ENCODE measurements around the gene MARCHF11.

- TF ChIP-seq, protein P1, sequence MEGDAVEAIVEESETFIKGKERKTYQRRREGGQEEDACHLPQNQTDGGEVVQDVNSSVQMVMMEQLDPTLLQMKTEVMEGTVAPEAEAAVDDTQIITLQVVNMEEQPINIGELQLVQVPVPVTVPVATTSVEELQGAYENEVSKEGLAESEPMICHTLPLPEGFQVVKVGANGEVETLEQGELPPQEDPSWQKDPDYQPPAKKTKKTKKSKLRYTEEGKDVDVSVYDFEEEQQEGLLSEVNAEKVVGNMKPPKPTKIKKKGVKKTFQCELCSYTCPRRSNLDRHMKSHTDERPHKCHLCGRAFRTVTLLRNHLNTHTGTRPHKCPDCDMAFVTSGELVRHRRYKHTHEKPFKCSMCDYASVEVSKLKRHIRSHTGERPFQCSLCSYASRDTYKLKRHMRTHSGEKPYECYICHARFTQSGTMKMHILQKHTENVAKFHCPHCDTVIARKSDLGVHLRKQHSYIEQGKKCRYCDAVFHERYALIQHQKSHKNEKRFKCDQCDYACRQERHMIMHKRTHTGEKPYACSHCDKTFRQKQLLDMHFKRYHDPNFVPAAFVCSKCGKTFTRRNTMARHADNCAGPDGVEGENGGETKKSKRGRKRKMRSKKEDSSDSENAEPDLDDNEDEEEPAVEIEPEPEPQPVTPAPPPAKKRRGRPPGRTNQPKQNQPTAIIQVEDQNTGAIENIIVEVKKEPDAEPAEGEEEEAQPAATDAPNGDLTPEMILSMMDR (IDR thresholded peaks at IDR 0.05), result no peak
- TF ChIP-seq EP300 (IDR thresholded peaks at IDR 0.05), result no peak
- no peak for TF ChIP-seq POLR2A (IDR thresholded peaks at IDR 0.05)
Measured at GRCh38 chr5:16135003-16135402, 44.6 kb downstream of the MARCHF11 start.

Measured in ovary (tissue), 3 donors.